Measurements from ENCODE around the gene CRTAC1. TPM values are rescaled to one million over a fixed set of nuclear protein-coding genes. Genes with fewer than 3 reads are reported as not detected.

Gene CRTAC1
- total RNA-seq, 1 experiment from 2014 or later: 0.20 TPM

DNA sequence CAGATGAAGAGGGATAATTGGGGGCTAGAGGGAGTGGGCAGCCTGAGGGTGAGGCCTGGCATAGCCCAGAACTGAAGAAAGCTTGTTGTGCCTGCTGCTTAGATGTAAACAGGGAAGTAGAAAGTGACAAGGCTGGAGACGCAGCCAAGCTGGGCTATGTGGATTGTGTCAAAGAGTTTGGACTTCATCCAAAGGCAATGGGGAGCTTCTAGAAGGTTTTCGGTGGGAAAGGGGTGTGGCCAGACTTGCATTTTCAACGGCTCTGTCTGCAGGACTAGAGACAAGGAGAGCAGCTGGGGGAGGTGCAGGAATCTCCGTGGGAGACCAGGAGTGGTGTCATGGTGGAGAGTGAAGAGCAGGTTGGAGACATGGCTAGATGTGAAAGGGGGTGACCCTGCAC is 132.0 kb downstream of the CRTAC1 start:
- Histone ChIP-seq H3K9ac (ENCODE audit: low read length) (no peak overlapping the region), H3K27ac (ENCODE audit: low read depth, low read length) (no peak overlapping the region), H3K9me2 (ENCODE audit: insufficient read depth) (no peaks in the 10 kb centered on the region), H2AFZ (ENCODE audit: low read depth, low read length, poor library complexity, severe bottlenecking) (no peak overlapping the region), H3K79me2 (ENCODE audit: insufficient read depth, low read length) (no peaks in the 10 kb centered on the region), H3K9me3 (ENCODE audit: control insufficient read depth in 1 of 2, insufficient read depth in 1 of 2, low read depth in 1 of 2, low read length in 2 of 2) (no peaks in the 10 kb centered on the region), H3K4me1 (ENCODE audit: control insufficient read depth in 1 of 2, insufficient read depth in 2 of 2, low read length in 2 of 2) (no peaks in the 10 kb centered on the region), H3K36me3 (ENCODE audit: control insufficient read depth in 1 of 2, insufficient read depth in 2 of 2, low read length in 2 of 2) (no peaks in the 10 kb centered on the region), H3K4me2 (ENCODE audit: low read length) (no peak overlapping the region), H4K20me1 (ENCODE audit: insufficient read depth) (no peaks in the 10 kb centered on the region), H3K27me3 (ENCODE audit: insufficient read depth, low read length) (no peaks in the 10 kb centered on the region), H3K4me3 (replicated peaks in 1 of 2; ENCODE audit: low read depth in 1 of 2, low read length in 2 of 2) (no peak overlapping the region)
- RAD21 ChIA-PET (ENCODE audit: low non-redundant PET in 1 of 2, low total read pairs in 2 of 2, uncharacterized antibody in 2 of 2, unreplicated experiment in 2 of 2): no interaction called here
- intact Hi-C loops (cut with micrococcal nuclease): no loop called here
- POLR2A ChIA-PET: no interaction called here
- TF ChIP-seq SP1 (IDR thresholded peaks at IDR 0.05; ENCODE audit: low read depth): no peak
- no peak for TF ChIP-seq ELF1 (IDR thresholded peaks at IDR 0.05; ENCODE audit: borderline replicate concordance, low read depth)
- no peak for TF ChIP-seq EGR1 (IDR thresholded peaks at IDR 0.05; ENCODE audit: low read depth)
- no peak for TF ChIP-seq RAD21 (IDR thresholded peaks at IDR 0.05; ENCODE audit: low read depth)
- TF ChIP-seq CBX3 (IDR thresholded peaks at IDR 0.05; ENCODE audit: low read depth): no peak
- DNase-seq (ENCODE audit: low read depth, low spot score) (no peak), ATAC-seq (no peak)
- no TSS peak for BruUV-seq (replicated peaks)
- CTCF ChIA-PET: interaction anchor here (1.0 kb wide), 1 partner anchor 10 kb away, joined by 3 read pairs; no protein-coding TSS in a partner anchor

DNA sequence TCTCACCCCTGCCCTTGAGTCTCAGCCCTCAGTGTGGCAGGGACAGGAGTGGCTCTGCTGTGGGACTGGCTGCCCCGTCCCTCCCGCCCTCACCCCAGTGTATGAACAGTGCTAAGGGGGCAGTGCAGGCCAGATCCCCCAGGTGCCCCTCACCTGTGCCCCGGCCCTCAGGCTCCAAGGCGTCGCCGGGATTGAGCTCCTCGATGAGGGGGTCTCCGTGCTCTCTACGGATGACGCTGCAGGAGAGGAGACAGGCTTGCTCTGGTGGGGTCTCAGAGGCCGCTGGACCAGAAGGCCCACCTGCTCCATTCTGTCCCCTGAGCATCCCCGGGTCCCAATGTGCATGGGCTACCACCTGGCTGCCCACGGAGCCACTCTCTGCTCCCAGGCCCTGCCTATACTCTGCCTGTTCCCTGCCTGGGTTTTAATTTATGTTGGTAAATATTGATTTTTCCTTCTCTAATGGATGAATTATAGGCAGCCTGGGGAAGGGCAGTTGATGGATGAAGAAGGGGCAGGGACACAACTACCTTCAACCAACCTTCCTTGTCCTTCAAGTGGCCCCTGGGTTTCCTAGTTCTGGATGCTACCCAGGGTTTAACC is 133.6 kb downstream of the CRTAC1 start:
- ChIA-PET POLR2A (no interaction called here), RAD21 (ENCODE audit: low non-redundant PET in 1 of 2, low total read pairs in 2 of 2, uncharacterized antibody in 2 of 2, unreplicated experiment in 2 of 2) (no interaction called here), CTCF (no interaction called here)
- BruUV-seq (replicated peaks): no TSS peak
- intact Hi-C loops (cut with micrococcal nuclease): no loop called here
- no peak for DNase-seq (ENCODE audit: low read depth, low spot score)
- Histone ChIP-seq H3K9me2 (ENCODE audit: insufficient read depth) (no peaks in the 10 kb centered on the region), H4K20me1 (ENCODE audit: insufficient read depth) (no peaks in the 10 kb centered on the region), H2AFZ (ENCODE audit: low read depth, low read length, poor library complexity, severe bottlenecking) (no peak overlapping the region), H3K79me2 (ENCODE audit: insufficient read depth, low read length) (no peaks in the 10 kb centered on the region), H3K27me3 (ENCODE audit: insufficient read depth, low read length) (no peaks in the 10 kb centered on the region), H3K27ac (ENCODE audit: low read depth, low read length) (no peak overlapping the region), H3K4me3 (replicated peaks in 1 of 2; ENCODE audit: low read depth in 1 of 2, low read length in 2 of 2) (no peak overlapping the region), H3K4me1 (ENCODE audit: control insufficient read depth in 1 of 2, insufficient read depth in 2 of 2, low read length in 2 of 2) (no peaks in the 10 kb centered on the region), H3K4me2 (ENCODE audit: low read length) (no peak overlapping the region), H3K9ac (ENCODE audit: low read length) (no peak overlapping the region), H3K9me3 (ENCODE audit: control insufficient read depth in 1 of 2, insufficient read depth in 1 of 2, low read depth in 1 of 2, low read length in 2 of 2) (no peaks in the 10 kb centered on the region), H3K36me3 (ENCODE audit: control insufficient read depth in 1 of 2, insufficient read depth in 2 of 2, low read length in 2 of 2) (no peaks in the 10 kb centered on the region)
- no peak for ATAC-seq
- TF ChIP-seq CEBPB (IDR thresholded peaks at IDR 0.05; ENCODE audit: low read depth) (no peak), SRF (IDR thresholded peaks at IDR 0.05; ENCODE audit: low read depth) (no peak), EZH2 (IDR thresholded peaks at IDR 0.05) (no peak), SP1 (IDR thresholded peaks at IDR 0.05; ENCODE audit: low read depth) (no peak), ELF1 (IDR thresholded peaks at IDR 0.05; ENCODE audit: borderline replicate concordance, low read depth) (no peak)
- TF ChIP-seq, protein P1, sequence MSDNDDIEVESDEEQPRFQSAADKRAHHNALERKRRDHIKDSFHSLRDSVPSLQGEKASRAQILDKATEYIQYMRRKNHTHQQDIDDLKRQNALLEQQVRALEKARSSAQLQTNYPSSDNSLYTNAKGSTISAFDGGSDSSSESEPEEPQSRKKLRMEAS (IDR thresholded peaks at IDR 0.05): no peak
- TF ChIP-seq, protein P2, sequence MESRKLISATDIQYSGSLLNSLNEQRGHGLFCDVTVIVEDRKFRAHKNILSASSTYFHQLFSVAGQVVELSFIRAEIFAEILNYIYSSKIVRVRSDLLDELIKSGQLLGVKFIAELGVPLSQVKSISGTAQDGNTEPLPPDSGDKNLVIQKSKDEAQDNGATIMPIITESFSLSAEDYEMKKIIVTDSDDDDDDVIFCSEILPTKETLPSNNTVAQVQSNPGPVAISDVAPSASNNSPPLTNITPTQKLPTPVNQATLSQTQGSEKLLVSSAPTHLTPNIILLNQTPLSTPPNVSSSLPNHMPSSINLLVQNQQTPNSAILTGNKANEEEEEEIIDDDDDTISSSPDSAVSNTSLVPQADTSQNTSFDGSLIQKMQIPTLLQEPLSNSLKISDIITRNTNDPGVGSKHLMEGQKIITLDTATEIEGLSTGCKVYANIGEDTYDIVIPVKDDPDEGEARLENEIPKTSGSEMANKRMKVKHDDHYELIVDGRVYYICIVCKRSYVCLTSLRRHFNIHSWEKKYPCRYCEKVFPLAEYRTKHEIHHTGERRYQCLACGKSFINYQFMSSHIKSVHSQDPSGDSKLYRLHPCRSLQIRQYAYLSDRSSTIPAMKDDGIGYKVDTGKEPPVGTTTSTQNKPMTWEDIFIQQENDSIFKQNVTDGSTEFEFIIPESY (IDR thresholded peaks at IDR 0.05; ENCODE audit: extremely low read depth, insufficient replicate concordance, low read length): no peak
- TF ChIP-seq, protein P3, sequence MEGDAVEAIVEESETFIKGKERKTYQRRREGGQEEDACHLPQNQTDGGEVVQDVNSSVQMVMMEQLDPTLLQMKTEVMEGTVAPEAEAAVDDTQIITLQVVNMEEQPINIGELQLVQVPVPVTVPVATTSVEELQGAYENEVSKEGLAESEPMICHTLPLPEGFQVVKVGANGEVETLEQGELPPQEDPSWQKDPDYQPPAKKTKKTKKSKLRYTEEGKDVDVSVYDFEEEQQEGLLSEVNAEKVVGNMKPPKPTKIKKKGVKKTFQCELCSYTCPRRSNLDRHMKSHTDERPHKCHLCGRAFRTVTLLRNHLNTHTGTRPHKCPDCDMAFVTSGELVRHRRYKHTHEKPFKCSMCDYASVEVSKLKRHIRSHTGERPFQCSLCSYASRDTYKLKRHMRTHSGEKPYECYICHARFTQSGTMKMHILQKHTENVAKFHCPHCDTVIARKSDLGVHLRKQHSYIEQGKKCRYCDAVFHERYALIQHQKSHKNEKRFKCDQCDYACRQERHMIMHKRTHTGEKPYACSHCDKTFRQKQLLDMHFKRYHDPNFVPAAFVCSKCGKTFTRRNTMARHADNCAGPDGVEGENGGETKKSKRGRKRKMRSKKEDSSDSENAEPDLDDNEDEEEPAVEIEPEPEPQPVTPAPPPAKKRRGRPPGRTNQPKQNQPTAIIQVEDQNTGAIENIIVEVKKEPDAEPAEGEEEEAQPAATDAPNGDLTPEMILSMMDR (IDR thresholded peaks at IDR 0.05 in 2 of 3, conservative IDR thresholded peaks at IDR 0.05 in 1 of 3; ENCODE audit: borderline replicate concordance in 1 of 3, insufficient read depth in 1 of 3, low read depth in 2 of 3, low read length in 2 of 3): no peak
- TF ChIP-seq, protein P4, sequence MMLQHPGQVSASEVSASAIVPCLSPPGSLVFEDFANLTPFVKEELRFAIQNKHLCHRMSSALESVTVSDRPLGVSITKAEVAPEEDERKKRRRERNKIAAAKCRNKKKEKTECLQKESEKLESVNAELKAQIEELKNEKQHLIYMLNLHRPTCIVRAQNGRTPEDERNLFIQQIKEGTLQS (IDR thresholded peaks at IDR 0.05): no peak

Data from HCT116 (cell line).